Stimulated activated CD4-positive, alpha-beta T cell treated with anti-CD3 and anti-CD28 coated beads, Interleukin-15, amount 100 ng/mL, for 1 hour (primary cell): ENCODE results near the gene ROMO1.
"Not testable (repeated sequence)": the region's sequence is repeated elsewhere in the genome, so short reads cannot be mapped to it uniquely, and the experiment has no call there.

Experiments used
- DNase-seq, 2 donors: peaks; one replicate each; pipeline ENCODE4 v3.0.0-alpha.2; 2020; ENCODE audit warnings: low read depth in 1 of 2, low spot score in 1 of 2

The ROMO1 gene

GRCh38 chr20:35729836-35730582, 30.8 kb downstream of the ROMO1 start:
- DNase-seq, result no peak

DNA sequence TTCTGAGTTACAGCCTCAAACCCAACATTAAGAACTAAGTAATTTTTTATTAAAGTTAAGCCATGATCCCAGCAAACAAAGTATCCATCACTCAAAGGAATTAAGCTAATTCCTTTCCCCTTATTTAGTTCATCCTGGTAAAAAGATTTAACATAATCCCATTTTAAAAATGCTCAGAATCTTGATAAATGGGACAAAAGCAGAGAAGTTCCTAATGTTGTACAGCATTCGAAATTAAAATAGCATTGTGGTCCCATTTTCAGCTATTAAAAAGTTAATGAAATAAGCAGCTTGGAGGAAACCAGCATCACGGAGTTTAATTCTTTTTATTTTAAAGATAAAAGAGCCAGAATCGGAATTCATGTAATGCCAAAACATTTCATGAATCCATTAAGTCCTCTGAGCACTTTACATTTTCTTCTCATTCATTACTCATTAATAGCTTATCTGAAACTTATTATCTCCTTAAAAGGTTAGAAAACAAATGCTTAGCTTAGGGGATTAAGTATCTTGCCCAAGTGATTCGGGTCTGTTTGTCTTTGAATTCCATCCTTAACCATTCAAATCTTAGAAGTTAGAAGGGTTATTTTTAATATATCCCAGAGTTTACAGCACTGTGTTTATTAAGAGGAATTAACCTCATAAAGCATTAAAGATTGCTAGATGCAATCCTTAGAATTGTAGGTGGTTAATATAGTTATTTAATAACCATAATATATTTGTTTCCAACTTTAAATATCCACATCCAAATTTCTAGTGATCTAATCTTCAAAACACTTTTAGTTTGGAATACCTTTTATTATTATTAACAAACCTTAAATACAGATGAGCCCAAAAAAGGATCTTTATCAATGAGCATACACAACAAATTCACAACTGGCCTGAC, 31.6 kb downstream of the ROMO1 start:
- DNase-seq, result no peak

DNA sequence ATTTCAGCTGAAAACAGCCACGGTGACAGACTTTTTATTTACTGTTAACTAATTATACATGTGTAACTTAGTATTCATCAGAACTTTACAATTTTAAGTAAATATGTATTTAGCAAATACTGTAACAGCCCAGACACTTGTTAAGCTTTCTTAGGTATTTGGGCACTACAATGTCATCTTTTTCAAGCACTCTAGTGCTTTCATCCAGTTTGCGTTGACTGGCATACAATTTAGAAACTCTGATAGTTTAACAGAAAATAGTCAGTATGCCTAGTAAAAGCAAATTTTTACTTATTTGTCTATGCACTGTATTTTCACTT, 32.2 kb downstream of the ROMO1 start:
- no peak for DNase-seq

- no peak for DNase-seq
Measured at GRCh38 chr20:35731862-35732643, 32.8 kb downstream of the ROMO1 start.

- DNase-seq, result no peak
Measured at GRCh38 chr20:35732644-35732982, 33.4 kb downstream of the ROMO1 start.

DNA sequence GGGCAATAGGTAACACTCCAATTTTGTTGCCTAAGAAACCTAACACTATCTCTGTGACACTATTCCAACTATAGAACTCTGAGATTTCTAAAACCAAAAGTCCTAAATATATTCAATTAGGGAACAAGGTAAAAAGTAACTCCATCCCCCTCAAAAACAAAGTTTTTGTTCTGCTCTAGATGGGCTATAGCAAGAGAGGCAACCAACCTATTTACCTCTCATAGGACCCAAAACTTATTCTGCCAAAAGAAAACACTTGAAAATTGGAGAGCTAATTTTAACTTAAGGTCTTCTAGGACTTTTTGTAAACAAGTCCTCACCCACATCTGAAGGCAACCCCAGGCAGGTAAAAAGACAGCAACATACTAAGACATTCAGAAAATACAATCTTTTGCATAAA, 35.2 kb downstream of the ROMO1 start:
- DNase-seq, result no peak

GRCh38 chr20:35734777-35735649, 35.8 kb downstream of the ROMO1 start:
- DNase-seq, result no peak

DNA sequence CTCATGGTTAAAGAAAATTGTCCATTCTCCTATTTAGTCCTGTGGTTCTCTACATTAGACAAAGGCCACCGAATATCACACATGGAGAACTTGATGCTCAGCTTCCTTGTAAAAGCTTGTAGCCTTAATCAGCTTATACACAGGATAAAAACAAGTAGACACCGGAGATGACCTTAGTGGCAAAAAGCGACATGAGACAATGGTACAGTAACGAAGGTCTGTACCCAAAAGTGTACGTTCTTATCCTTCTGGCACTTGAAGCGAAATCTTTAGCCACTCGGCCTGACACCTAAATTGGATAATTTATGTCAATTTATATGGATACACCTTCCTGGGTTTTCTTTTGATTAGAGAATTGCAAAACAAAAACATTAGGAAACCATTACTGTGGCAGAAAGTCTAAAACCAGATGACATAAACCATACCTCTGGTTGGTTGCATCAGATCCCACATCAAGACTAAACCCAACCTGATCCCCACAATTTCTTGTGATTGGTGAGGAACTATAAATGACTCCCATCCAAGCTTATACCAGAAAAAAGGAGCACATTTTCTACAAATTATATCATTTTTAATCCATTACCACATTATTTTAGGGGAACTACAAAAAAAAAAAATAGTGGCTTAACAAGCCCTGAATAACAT, 36.7 kb downstream of the ROMO1 start:
- DNase-seq, result no peak

- no peak for DNase-seq
Measured at GRCh38 chr20:35737865-35738333, 38.7 kb downstream of the ROMO1 start.

GRCh38 chr20:35738410-35739179, 39.4 kb downstream of the ROMO1 start:
- no peak for DNase-seq

GRCh38 chr20:35739294-35740163, 40.3 kb downstream of the ROMO1 start:
- DNase-seq, result no peak

- DNase-seq, result peak; percentile 93 to 97
Measured at GRCh38 chr20:35741892-35742740, 42.9 kb downstream of the ROMO1 start, which contains the start of gene RBM39. Gene RBM39 (minus strand): TSS chr20:35742260. CDS start chr20:35740874, 1,386 bp downstream.

GRCh38 chr20:35742741-35743523, 43.7 kb downstream of the ROMO1 start:
- no peak for DNase-seq

GRCh38 chr20:35743693-35744491, 44.7 kb downstream of the ROMO1 start:
- DNase-seq, result no peak

DNA sequence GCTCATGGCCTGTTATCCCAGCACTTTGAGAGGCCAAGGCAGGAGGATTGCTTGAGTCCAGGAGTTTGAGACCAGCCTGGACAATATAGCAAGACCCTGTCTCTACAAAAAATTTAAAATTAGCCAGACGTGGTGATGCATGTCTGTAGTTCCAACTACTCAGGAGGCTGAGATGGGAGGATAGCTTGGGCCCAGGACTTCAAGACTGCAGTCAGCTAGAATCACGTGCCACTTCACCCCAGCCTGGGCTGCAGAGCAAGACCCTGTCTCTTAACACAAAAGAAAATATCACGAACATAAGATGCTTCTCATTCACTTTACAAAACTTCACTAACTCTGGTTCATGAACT, 45.3 kb downstream of the ROMO1 start:
- not testable (repeated sequence) for DNase-seq
